Fibroblast of lung (primary cell): Measurements from ENCODE around the gene SFTPB. TPM values are rescaled to one million over a fixed set of nuclear protein-coding genes. Genes with fewer than 3 reads are reported as not detected.

Experiments
- DNase-seq, 2 donors: peaks; one replicate each; pipeline versions ENCODE4 v3.0.0 to v3.0.0-alpha.2; 2010; ENCODE audit warnings: low read depth in 2 of 2
- H2AFZ ChIP-seq: 2 replicates; pipeline ENCODE4 v1.5.1; 2012; ENCODE audit warnings: low read length, control low read depth, inconsistent platforms
- H3K27ac ChIP-seq: 2 replicates; pipeline ENCODE4 v1.5.1; 2011; ENCODE audit warnings: low read length, control low read depth; ENCODE audit not compliant: insufficient read depth
- H3K27me3 ChIP-seq: 2 replicates; pipeline ENCODE4 v1.5.1; 2011; ENCODE audit warnings: mild to moderate bottlenecking, low read length; ENCODE audit not compliant: control insufficient read depth, insufficient read depth
- H3K36me3 ChIP-seq: 2 replicates; pipeline ENCODE4 v1.5.1; 2011; ENCODE audit warnings: low read length; ENCODE audit not compliant: control insufficient read depth, insufficient read depth
- H3K4me1 ChIP-seq: 2 replicates; pipeline ENCODE4 v1.5.1; 2011; ENCODE audit warnings: low read length; ENCODE audit not compliant: control insufficient read depth, insufficient read depth; ENCODE audit errors: extremely low read depth
- H3K4me2 ChIP-seq: 2 replicates; pipeline ENCODE4 v1.5.1; 2011; ENCODE audit warnings: low read length, control low read depth; ENCODE audit not compliant: insufficient read depth; ENCODE audit errors: extremely low read depth
- H3K4me3 ChIP-seq, 4 experiments: fragments of 200-600 bp in 1 of 4; sonication (generic) in 1 of 4; replicated peaks in 1 of 4; 2 replicates each; pipeline ENCODE4 v1.5.1; 2011 to 2016; ENCODE audit warnings: low read length in 4 of 4, low read depth in 3 of 4, mild to moderate bottlenecking in 3 of 4, control low read depth in 2 of 4, inconsistent platforms in 1 of 4, mixed read lengths in 1 of 4; ENCODE audit not compliant: insufficient read depth in 1 of 4; ENCODE audit errors: control extremely low read depth in 1 of 4
- H3K79me2 ChIP-seq: 2 replicates; pipeline ENCODE4 v1.5.1; 2012; ENCODE audit warnings: mild to moderate bottlenecking, low read length, inconsistent platforms; ENCODE audit not compliant: control insufficient read depth, insufficient read depth
- H3K9ac ChIP-seq: 2 replicates; pipeline ENCODE4 v1.5.1; 2011; ENCODE audit warnings: mild to moderate bottlenecking, low read length, control low read depth; ENCODE audit not compliant: insufficient read depth
- H3K9me3 ChIP-seq: 2 replicates; pipeline ENCODE4 v1.5.1; 2012; ENCODE audit warnings: low read depth, low read length; ENCODE audit not compliant: control insufficient read depth, insufficient read depth
- H4K20me1 ChIP-seq: 2 replicates; pipeline ENCODE4 v1.5.1; 2011; ENCODE audit warnings: low read length; ENCODE audit not compliant: control insufficient read depth, insufficient read depth; ENCODE audit errors: extremely low read depth
- EZH2 ChIP-seq: IDR thresholded peaks from 2 replicates; pipeline ENCODE4 v1.5.1; 2012; ENCODE audit warnings: low read length, control low read depth, mild to moderate bottlenecking; ENCODE audit errors: missing control alignments
- polyA plus RNA-seq, 2 donors: library from polyadenylated mRNA; depleted of rRNA in 1 of 2; stranded (reverse) in 1 of 2; unstranded in 1 of 2; fragments of >200 nt; gene quantifications; 2 replicates each; pipeline ENCODE4 v1.2.1, GENCODE V29; 2011 to 2012; ENCODE audit warnings: missing spikeins in 1 of 2
- total RNA-seq: library from RNA; depleted of rRNA; stranded (reverse); fragments of >200 nt; gene quantifications from 2 replicates; pipeline ENCODE4 v1.2.1, GENCODE V29; 2014
- TF ChIP-seq, protein P1 (sequence below), 2 donors: IDR thresholded peaks in 1 of 2; conservative IDR thresholded peaks in 1 of 2; 1 replicate in 1 of 2; 2 replicates in 1 of 2; pipeline ENCODE4 v1.5.1; 2011 to 2012; ENCODE audit warnings: low read length in 2 of 2, control low read depth in 1 of 2, inconsistent platforms in 1 of 2, low read depth in 1 of 2, mild to moderate bottlenecking in 1 of 2

SFTPB gene
- total and polyA plus RNA-seq, 2 donors (not counting 1 experiment from before 2014, with no cell fraction given) = not detected

DNA sequence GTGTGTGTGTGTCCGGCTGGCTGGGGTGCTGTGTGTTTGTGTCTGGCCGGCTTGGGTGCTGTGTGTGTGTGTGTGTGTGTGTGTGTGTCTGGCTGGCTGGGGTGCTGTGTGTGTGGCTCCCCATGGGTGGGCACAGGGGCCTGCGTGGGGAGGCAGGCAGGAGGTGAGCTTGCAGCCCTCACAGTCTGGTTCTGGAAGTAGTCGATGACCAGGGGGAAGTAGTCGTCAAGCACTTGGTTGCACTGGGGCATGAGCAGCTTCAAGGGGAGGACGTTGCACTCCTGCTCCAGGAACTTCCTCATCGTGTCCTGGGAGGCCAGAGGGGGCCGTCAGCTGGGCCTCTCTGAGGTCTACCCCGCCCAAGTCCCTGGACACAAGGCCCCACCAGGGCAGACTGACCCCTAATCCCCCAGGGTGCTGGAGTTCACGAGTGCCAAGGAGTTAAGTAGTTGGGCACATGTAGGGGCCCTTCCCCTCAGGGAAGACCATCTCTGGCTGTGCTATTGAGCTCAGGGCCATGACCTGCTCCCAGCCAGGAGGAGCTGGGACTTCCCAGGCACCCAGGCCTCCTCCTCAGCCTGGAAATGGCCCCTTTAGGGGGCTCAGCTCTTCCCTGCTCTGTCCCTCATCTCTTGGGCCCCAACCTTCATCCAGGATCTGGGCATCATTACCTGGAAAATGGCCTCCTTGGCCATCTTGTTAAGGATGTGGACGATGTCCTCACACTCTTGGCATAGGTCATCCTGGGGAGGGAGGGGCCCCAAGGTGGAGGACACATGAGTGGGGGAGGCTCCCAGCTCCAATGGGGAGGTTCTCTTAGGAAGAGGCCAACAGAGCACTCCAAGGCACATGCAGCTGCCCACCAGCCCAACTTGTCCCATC, 1.3 kb downstream of the SFTPB start:
- no peak for TF ChIP-seq EZH2
- TF ChIP-seq, protein P1, sequence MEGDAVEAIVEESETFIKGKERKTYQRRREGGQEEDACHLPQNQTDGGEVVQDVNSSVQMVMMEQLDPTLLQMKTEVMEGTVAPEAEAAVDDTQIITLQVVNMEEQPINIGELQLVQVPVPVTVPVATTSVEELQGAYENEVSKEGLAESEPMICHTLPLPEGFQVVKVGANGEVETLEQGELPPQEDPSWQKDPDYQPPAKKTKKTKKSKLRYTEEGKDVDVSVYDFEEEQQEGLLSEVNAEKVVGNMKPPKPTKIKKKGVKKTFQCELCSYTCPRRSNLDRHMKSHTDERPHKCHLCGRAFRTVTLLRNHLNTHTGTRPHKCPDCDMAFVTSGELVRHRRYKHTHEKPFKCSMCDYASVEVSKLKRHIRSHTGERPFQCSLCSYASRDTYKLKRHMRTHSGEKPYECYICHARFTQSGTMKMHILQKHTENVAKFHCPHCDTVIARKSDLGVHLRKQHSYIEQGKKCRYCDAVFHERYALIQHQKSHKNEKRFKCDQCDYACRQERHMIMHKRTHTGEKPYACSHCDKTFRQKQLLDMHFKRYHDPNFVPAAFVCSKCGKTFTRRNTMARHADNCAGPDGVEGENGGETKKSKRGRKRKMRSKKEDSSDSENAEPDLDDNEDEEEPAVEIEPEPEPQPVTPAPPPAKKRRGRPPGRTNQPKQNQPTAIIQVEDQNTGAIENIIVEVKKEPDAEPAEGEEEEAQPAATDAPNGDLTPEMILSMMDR (conservative IDR thresholded peaks at IDR 0.05 in 1 of 2, IDR thresholded peaks at IDR 0.05 in 1 of 2; ENCODE audit: low read depth in 1 of 2, low read length in 2 of 2) = no peak
- H3K36me3 ChIP-seq = no peaks in the 10 kb centered on the region
- H3K4me1 ChIP-seq = peaks cover 4% of the 10 kb centered on the region
- H2AFZ ChIP-seq = no peak overlapping the region
- DNase-seq = no peak
- no peaks in the 10 kb centered on the region for H3K79me2 ChIP-seq
- no peaks in the 10 kb centered on the region for H3K27me3 ChIP-seq
- no peaks in the 10 kb centered on the region for H3K9me3 ChIP-seq
- H3K4me2 ChIP-seq = no peak overlapping the region
- H4K20me1 ChIP-seq = no peaks in the 10 kb centered on the region
- H3K9ac ChIP-seq = no peak overlapping the region
- no peak overlapping the region for H3K27ac ChIP-seq
- no peak overlapping the region for H3K4me3 ChIP-seq

DNA sequence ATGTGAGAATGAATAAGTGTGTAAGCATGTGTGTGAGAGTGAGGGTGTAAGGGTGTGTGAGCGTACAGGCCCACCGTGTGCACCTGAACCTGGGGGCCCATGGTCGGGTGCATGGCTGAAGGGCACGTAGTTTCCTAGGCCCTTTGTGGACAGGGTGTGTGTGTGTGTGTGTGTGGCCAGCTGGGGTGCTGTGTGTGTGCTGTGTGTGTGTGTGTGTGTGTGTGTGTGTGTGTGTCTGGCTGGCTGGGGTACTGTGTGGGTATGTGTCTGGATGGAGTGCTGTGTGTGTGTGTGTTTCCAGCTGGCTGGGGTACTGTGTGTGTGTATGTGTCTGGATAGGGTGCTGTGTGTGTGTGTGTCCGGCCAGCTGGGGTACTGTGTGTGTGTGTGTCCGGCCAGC, 2.0 kb downstream of the SFTPB start:
- Histone ChIP-seq H3K4me3 (no peak overlapping the region), H3K4me1 (peaks cover 4% of the 10 kb centered on the region), H3K27ac (no peak overlapping the region), H3K79me2 (no peaks in the 10 kb centered on the region), H3K9ac (no peak overlapping the region), H3K36me3 (no peaks in the 10 kb centered on the region), H3K27me3 (no peaks in the 10 kb centered on the region), H4K20me1 (no peaks in the 10 kb centered on the region), H3K4me2 (no peak overlapping the region), H3K9me3 (no peaks in the 10 kb centered on the region), H2AFZ (no peak overlapping the region)
- TF ChIP-seq, protein P1 (conservative IDR thresholded peaks at IDR 0.05 in 1 of 2, IDR thresholded peaks at IDR 0.05 in 1 of 2; ENCODE audit: low read depth in 1 of 2, low read length in 2 of 2) = no peak
- TF ChIP-seq EZH2 = no peak
- no peak for DNase-seq

DNA sequence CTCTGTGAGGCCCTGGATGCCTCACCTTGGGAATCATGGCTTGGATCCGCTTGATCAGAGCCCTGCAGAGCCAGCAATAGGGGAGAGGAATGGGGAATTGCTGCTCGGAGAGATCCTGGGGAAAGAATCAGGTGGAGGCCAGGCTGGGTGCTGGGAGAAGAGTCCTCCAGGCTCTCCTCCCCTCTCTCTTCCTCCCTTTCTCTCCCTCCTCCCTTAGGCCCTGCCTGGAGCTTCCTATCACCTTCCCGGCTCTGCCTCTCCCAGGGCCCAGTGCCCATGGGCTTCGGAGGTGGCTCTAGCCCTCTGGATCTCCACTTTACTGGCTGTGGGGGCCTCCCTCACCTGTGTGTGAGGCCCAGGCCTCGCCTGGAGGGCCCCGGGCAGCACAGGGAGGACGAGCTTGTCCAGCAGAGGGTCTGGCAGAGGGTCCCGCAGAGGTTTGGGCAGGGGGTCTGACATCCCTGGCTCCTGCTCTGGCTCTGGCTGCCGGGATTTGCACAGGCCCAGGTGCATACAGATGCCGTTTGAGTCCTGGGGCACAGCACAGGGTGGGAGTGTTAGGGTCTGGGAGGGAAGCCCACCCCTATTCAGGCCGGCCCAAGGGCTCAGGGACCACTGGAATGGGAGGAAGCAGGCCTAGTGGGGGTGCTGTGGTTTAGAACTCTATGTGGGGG, 2.6 kb downstream of the SFTPB start:
- no peak overlapping the region for H3K4me3 ChIP-seq
- H2AFZ ChIP-seq = no peak overlapping the region
- no peaks in the 10 kb centered on the region for H3K36me3 ChIP-seq
- peaks cover 4% of the 10 kb centered on the region for H3K4me1 ChIP-seq
- no peaks in the 10 kb centered on the region for H3K9me3 ChIP-seq
- H3K27me3 ChIP-seq = no peaks in the 10 kb centered on the region
- no peak overlapping the region for H3K4me2 ChIP-seq
- no peaks in the 10 kb centered on the region for H4K20me1 ChIP-seq
- no peak overlapping the region for H3K27ac ChIP-seq
- no peaks in the 10 kb centered on the region for H3K79me2 ChIP-seq
- TF ChIP-seq, protein P1 (conservative IDR thresholded peaks at IDR 0.05 in 1 of 2, IDR thresholded peaks at IDR 0.05 in 1 of 2; ENCODE audit: low read depth in 1 of 2, low read length in 2 of 2) = no peak
- TF ChIP-seq EZH2 = no peak
- no peak for DNase-seq
- no peak overlapping the region for H3K9ac ChIP-seq
